GM21529 (cell line): ENCODE measurements around the gene ITPR2.

Experiments used
- ATAC-seq: cut with Tn5 transposase; IDR thresholded peaks from one replicate; pipeline ENCODE4 v1.9.1; 2021; ENCODE audit not compliant: unreplicated experiment

The ITPR2 gene

DNA sequence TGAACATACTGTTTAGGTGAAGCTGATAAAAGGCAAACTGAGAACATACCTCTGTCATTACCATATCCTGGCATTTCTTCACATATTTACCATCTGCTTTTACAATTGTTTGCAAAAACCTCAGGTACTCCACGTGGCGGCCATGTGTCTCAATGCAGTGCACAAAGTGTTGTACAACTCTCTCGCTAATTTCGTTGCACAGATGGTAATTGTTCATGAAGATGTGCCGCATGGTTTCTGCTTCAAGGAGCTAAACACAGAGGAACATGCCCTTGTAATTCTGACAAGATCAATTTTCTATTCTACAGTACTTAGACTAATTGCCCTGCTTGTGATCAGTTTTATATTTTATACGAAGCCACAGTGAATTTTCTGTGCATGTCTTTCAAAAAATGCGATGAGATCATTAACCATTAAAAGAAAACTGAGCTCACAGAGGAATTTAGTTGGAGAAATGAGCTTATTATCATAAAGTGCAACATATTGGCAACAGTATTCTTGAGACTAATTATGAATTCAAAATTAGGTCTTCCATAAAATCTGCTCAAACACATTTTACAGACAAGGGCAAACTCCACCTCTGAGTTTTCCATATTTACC lies 233.8 kb downstream of the ITPR2 start:
- no peak for ATAC-seq

GRCh38 chr12:26595806-26596205 lies 237.2 kb downstream of the ITPR2 start:
- no peak for ATAC-seq

- no peak for ATAC-seq
Observed at GRCh38 chr12:26580619-26581018, 252.4 kb downstream of the ITPR2 start.

DNA sequence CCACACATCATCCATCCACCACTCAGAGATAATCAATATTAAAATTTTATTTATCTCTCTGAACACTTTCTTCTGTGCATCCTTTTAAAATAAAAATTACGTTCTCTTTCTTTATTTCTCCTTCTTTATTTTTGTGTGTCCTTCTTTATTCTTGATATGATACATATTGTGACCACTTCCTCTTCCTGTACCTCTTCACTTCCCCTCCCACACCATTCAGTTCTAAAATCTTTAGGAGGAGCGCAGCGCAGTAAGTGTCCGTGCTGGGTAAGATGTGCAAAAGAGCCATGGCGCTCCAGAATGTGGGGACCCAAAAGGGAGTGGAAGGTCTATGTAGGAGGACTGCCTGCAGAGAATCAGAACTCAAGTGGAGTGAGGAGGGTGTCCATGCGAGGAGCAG lies 256.7 kb downstream of the ITPR2 start:
- ATAC-seq = no peak

DNA sequence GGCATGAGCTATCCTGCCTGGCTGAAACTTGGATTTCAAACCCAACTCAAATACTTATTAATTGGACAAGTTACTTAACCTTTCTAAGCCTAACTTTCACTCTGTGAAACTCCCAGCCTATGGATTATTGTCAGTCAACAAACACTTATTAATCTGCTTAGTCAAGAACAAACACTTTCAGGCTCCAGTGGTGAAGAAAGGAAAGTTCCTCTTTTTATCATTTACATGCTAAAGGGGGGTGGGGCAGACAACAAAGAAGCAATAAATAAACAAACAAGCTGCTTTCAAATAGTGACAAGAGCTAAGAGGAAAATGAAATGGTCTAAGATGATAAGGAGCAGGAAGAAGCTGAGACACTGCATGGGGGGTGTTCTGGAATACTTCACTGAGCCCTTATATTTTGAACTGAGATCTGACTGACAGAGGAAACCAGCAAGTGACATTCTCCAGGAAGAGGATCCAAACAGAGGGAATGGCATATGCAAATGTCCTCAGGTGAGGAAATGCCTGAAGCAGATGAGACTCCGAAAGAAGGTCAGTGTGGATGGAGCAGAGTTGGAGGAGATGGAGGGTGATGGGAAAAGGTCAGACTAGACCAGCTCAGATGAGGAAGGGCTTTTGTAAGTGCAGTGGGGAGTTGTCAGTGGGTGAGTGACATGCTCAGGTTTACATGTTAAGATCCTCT lies 259.6 kb downstream of the ITPR2 start:
- no peak for ATAC-seq

GRCh38 chr12:26572137-26572536 lies 260.9 kb downstream of the ITPR2 start:
- ATAC-seq = no peak

DNA sequence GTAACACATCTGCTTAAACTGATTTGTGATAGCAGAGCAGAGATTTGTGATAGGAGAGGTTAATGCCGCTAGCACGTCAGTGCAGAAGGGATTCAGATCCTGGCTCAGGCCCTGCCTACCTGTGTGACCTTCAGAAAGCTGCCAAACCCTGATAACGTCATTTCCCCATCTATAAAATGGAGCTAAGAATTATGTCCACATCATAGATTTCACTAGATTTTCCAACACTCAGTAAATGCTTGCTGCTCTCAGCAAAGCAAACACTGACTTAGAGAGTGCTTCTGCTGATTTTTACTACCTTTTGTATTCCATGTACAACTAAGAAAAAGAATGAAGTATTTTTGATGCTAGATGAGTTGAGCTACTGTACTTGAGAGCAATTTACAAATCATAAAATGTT lies 261.4 kb downstream of the ITPR2 start:
- no peak for ATAC-seq

- ATAC-seq = no peak
Observed at GRCh38 chr12:26567126-26567525, 265.9 kb downstream of the ITPR2 start.

DNA sequence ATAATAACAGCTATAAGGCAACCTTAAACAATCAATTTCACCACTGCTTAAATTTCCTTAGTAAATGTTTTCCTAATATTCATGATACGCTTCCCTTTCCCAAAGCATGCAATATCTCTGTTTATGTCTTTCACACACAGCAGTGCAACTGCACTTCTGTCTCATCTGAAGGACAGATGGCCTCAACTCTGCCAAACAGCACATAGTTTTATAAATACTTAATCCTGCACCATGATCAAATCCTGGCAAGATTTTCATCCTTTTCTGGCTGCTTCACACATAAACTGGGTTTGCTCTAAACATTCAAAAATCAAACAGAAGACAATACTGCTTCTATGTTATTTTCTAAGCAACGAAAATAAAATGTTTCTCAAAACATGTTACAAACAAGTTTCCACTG lies 266.3 kb downstream of the ITPR2 start:
- no peak for ATAC-seq

DNA sequence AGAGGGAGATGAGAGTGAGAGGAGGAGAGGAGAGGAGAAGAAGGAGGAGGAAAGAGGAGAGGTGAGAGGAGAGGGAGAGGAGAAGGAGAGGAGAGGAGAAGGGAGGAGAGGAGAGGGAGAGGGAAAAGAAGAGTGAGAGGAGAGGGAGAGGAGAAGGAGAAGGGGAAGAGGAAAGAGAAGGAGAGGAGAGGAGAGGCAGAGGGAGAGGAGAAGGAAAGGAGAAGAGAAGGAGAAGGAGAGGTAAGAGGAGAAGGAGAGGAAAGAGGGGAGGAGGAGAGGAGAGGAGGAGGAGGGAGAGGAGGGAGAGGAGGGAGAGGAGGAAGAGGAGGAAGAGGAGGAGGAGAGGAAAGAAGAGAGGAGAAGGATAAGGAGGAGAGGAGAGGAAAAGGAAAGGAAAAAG lies 266.8 kb downstream of the ITPR2 start:
- ATAC-seq = no peak

DNA sequence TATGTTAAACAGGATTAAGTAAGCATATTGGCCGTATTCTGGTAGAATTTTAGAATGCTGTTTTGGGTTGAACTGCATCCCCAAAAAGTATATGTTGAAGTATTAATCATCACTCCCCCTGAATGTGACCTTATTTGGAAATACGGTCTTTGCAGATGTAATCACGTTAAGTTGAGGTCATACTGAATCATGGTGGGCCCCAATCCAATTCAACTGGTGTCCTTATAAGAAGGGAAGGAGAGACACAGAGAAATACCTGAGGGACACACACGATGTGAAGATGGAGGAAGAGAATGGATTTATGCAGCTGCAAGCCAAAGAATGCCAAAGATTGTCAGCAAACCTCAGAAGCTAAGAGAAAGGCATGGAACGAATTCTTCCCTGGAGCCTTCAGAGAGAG lies 268.6 kb downstream of the ITPR2 start:
- ATAC-seq = no peak

- no peak for ATAC-seq
Observed at GRCh38 chr12:26563552-26563951, 269.4 kb downstream of the ITPR2 start.

DNA sequence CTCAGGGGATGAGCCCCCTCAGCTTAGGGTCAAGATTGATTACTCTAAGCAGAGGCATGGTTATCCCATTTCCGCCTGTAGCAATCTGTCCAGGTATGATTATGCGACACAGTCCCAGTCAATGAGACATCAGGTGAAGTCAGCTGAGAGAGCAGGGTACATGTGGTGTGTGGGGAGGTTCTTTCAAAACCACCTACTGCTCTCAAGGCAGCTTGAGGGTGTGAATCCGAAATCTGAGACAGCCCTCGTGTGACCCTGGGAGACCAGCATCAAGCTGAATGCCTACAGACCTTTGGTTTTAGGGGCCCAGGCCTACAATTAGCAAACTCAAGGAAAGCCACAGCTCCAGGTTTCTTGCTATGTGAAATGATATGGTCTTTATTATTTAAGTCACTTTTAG lies 275.7 kb downstream of the ITPR2 start:
- no peak for ATAC-seq

DNA sequence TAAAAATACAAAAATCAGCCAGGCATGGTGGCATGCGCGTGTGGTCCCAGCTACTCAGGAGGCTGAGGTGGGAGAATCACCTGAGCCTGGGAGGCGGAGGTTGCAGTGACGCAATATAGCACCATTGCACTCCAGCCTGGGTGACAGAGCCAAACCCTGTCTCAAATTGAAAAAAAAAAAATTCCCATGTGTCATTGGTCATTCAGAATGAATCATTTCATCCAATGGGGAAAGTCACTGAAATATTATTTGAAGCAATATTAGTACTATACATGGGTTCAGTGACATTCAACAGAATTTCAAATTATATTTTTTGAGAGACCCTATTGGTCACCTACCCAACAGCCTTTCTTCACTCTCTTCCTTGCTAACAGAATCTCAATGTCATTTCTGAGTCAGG lies 276.1 kb downstream of the ITPR2 start:
- ATAC-seq = no peak

- no peak for ATAC-seq
Observed at GRCh38 chr12:26555139-26555538, 277.9 kb downstream of the ITPR2 start.

- ATAC-seq = no peak
Observed at GRCh38 chr12:26554332-26554731, 278.7 kb downstream of the ITPR2 start.

GRCh38 chr12:26551385-26551784 lies 281.6 kb downstream of the ITPR2 start:
- ATAC-seq = peak; percentile 48

DNA sequence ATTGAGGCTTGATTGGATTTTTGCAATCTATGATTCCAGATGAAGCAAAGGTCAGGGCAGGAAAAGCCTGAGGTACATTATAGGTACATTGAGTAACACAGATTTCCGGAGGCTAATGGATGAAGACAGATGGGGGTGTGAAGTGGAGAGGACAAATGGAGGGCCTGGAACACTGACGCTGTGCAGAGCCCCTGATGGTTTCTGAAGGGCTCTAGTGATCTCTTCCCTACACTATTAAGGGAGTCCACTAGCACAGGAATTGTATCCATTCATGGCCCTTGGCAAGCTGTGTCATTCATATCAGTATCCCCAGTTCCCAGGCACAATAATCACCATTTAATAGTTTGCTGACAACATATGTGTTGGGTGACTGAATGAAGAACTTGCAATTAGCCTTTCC lies 284.8 kb downstream of the ITPR2 start:
- ATAC-seq = no peak

GRCh38 chr12:26546535-26547314 lies 286.3 kb downstream of the ITPR2 start:
- no peak for ATAC-seq

DNA sequence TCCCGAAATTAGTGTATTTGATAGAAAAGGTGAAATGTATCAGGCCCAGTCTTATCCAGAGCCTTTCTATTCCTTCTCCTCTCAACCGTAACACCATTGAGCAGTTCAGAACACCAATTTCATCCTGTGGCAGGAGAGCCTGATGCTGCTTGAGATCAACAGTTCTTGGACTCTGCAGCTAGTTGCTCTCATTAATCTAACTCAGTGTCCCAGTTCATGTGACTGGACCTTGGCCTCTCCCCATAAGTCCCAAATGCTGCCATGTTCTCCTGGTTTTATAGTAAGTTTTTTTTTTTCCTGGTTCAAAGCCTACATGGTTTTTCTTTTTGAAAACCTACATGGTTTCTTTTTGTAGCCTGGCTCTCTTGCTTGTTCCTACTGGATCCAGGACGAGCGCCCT lies 293.9 kb downstream of the ITPR2 start:
- ATAC-seq = no peak

DNA sequence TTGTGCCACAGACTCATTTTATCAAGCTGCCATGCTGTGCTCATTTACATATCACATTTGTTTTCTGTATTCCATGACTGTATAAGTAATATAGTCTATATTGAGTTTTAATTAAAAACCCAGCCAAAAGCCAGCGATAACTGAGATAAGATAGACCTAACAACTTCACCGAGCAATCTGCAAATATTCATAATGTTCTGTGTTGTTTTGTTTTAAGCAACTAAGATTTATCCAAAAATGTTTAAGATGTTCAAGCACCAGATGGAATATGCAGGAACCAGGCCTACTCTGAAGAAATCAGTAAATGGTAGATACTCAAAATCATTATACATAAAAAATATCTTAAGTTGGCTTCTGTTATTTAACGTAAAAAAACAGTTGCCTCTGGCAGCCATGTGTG lies 295.3 kb downstream of the ITPR2 start:
- no peak for ATAC-seq

GRCh38 chr12:26537126-26537525 lies 295.9 kb downstream of the ITPR2 start:
- no peak for ATAC-seq
